Heart left ventricle (tissue), 16 donors: ENCODE results near the gene NFIC. TPM values are rescaled to one million over a fixed set of nuclear protein-coding genes. Genes with fewer than 3 reads are reported as not detected.
"Not testable (repeated sequence)": the region's sequence is repeated elsewhere in the genome, so short reads cannot be mapped to it uniquely, and the experiment has no call there.

Experiments
- ATAC-seq, 4 donors: fragments of 200-7000 bp; cut with Tn5 transposase; one replicate each; pipeline ENCODE4 v1.9.1; 2020 to 2022; ENCODE audit warnings: moderate library complexity in 4 of 4, mild to moderate bottlenecking in 3 of 4, moderate number of reproducible peaks in 1 of 4
- DNase-seq, 5 donors: peaks; one replicate each; pipeline ENCODE4 v3.0.0-alpha.2; 2020
- H3K27ac ChIP-seq, 12 donors: fragments of 200-600 bp; sonication (generic) in 4 of 12; one replicate each; pipeline versions ENCODE4 v1.5.0 to v1.8.0; 2016 to 2022; ENCODE audit warnings: mild to moderate bottlenecking in 2 of 12
- H3K27me3 ChIP-seq, 9 donors: fragments of 200-600 bp; sonication (generic) in 2 of 9; one replicate each; pipeline versions ENCODE4 v1.5.1 to v1.8.0; 2016 to 2022; ENCODE audit warnings: mild to moderate bottlenecking in 3 of 9
- H3K36me3 ChIP-seq, 9 donors: fragments of 200-600 bp; sonication (generic) in 2 of 9; one replicate each; pipeline versions ENCODE4 v1.5.0 to v1.8.0; 2018 to 2022; ENCODE audit warnings: mild to moderate bottlenecking in 2 of 9
- H3K4me1 ChIP-seq, 12 donors: fragments of 200-600 bp; sonication (generic) in 4 of 12; one replicate each; pipeline versions ENCODE4 v1.5.0 to v1.8.0; 2016 to 2022; ENCODE audit warnings: mild to moderate bottlenecking in 3 of 12
- H3K4me3 ChIP-seq, 12 donors: fragments of 200-600 bp; sonication (generic) in 4 of 12; one replicate each; pipeline versions ENCODE4 v1.5.0 to v1.8.0; 2017 to 2022; ENCODE audit warnings: mild to moderate bottlenecking in 9 of 12, moderate library complexity in 4 of 12
- H3K9me3 ChIP-seq, 12 donors: fragments of 200-600 bp; sonication (generic) in 4 of 12; one replicate each; pipeline versions ENCODE4 v1.5.0 to v1.8.0; 2016 to 2022; ENCODE audit warnings: mild to moderate bottlenecking in 1 of 12
- POLR2A ChIP-seq, 2 donors: fragments of 450-650 bp; IDR thresholded peaks; one replicate each; pipeline ENCODE4 v1.6.1; 2017; ENCODE audit warnings: antibody characterized with exemption in 2 of 2, mild to moderate bottlenecking in 2 of 2, moderate library complexity in 2 of 2
- WGBS, 4 donors: extraction: QIAGEN DNeasy Blood & Tissue Kit in 2 of 4; methylation state at CpG; one replicate each; pipeline versions ENCODE4 v1.1.5 to v1.1.7; 2013 to 2018; 5-methylcytosine and 5-hydroxymethylcytosine counted together
- intact Hi-C, 10 donors: fragments of 100-400 bp; cut with DNase I; formaldehyde crosslinking; loops; one replicate each; pipeline versions ENCODE4 v1.11.1 to v1.14.2; 2022
- polyA plus RNA-seq, 2 donors: library from polyadenylated mRNA; stranded (reverse); fragments of 200-250 nt; gene quantifications; one replicate each; pipeline ENCODE4 v1.2.3, GENCODE V29; 2013
- total RNA-seq, 9 donors: library from RNA; depleted of rRNA in 2 of 9; stranded (reverse); fragments of >200 nt in 2 of 9; fragmentation: NEBNext Ultra II Directional in 3 of 9; extraction: Animal tissue kit (Norgen Biotek cat#: 25700) in 3 of 9; gene quantifications; one replicate each; pipeline versions ENCODE4 v1.1.0 to v1.2.4, GENCODE V29; 2016 to 2023
- TF ChIP-seq, protein P1 (sequence below), 12 donors: fragments of 200-600 bp; sonication (generic) in 4 of 12; IDR thresholded peaks; one replicate each; pipeline versions ENCODE4 v1.5.0 to v1.8.0; 2018 to 2022; ENCODE audit warnings: antibody characterized with exemption in 12 of 12, mild to moderate bottlenecking in 5 of 12
- donor health status: ischemic (EF 13 %, LVEDD 7.1; RV severe dilation, severe dysfunction).
- donor health status: healthy with polysubstance abuse.
- donor health status: DM: no; HTN: yes; CAD: no.
- donor health status: DM: no; HTN: no; CAD: no.
- donor health status: ischemic (EF 25% LVEDD 6.9; RV normal size, moderate dysfunction).
- donor health status: ischemic (EF 25% LVEDD 5.7; RV mildly dilated, moderate dysfunction).
- donor health status: healthy.
- donor health status: DM: yes; HTN: yes; CAD: no.
- donor health status: ischemic (EF 35%, LVEDD 5.7; RV mildly dilated, moderate dysfunction).
- donor health status: nonischemic (EF 11% LVEDD 7.7; RV severe dilation, severe dysfunction).
- donor health status: DM: yes; HTN: yes; CAD: no.
- donor health status: PGD.
- donor health status: ischemic (EF 29% LVEDD 5.4; RV normal size, mild dysfunction).
- donor health status: nonischemic (EF 23%, LVEDD 6.1; RV moderate dilation, normal function).

NFIC gene
- total and polyA plus RNA-seq, 11 donors = 107 to 267 (median 159) TPM

- H3K9me3 ChIP-seq = no peaks in the 10 kb centered on the region
- peaks cover 5 to 53% (median 40%) of the 10 kb centered on the region in 12 donors for H3K4me1 ChIP-seq
- no peak overlapping the region for H3K4me3 ChIP-seq
- ATAC-seq (no peak), DNase-seq (no peak)
- TF ChIP-seq, protein P1, sequence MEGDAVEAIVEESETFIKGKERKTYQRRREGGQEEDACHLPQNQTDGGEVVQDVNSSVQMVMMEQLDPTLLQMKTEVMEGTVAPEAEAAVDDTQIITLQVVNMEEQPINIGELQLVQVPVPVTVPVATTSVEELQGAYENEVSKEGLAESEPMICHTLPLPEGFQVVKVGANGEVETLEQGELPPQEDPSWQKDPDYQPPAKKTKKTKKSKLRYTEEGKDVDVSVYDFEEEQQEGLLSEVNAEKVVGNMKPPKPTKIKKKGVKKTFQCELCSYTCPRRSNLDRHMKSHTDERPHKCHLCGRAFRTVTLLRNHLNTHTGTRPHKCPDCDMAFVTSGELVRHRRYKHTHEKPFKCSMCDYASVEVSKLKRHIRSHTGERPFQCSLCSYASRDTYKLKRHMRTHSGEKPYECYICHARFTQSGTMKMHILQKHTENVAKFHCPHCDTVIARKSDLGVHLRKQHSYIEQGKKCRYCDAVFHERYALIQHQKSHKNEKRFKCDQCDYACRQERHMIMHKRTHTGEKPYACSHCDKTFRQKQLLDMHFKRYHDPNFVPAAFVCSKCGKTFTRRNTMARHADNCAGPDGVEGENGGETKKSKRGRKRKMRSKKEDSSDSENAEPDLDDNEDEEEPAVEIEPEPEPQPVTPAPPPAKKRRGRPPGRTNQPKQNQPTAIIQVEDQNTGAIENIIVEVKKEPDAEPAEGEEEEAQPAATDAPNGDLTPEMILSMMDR (IDR thresholded peaks at IDR 0.05) = no peak
- no peak for TF ChIP-seq POLR2A (IDR thresholded peaks at IDR 0.05)
- H3K27me3 ChIP-seq = no peaks in the 10 kb centered on the region
- H3K36me3 ChIP-seq = peaks cover 0 to 31% (median 6%) of the 10 kb centered on the region in 9 donors
- H3K27ac ChIP-seq = peak overlapping the region in 3 of 12 donors; percentile 33 to 94 (median 90)
- 90 to 92% (median 91%) methylated on average over 9 of the region's 9 CpGs for WGBS, 4 donors
- intact Hi-C loops = loop anchor here in 8 of 10 donors (2.0 to 5.0 kb wide), 6 partner anchors 41 to 99 kb away; no protein-coding TSS in a partner anchor
These were observed 60.0 kb downstream of the NFIC start for GRCh38 chr19:3426433-3426832.

GRCh38 chr19:3430366-3430680 lies 63.9 kb downstream of the NFIC start:
- DNase-seq, H3K27me3 ChIP-seq, ATAC-seq, H3K9me3 ChIP-seq, H3K4me3 ChIP-seq: not testable (repeated sequence)
- H3K4me1 ChIP-seq = peaks cover 7 to 61% (median 41%) of the 10 kb centered on the region in 12 donors
- H3K36me3 ChIP-seq = peaks cover 0 to 47% (median 26%) of the 10 kb centered on the region in 9 donors
- 68 to 76% (median 74%) methylated on average over 5 of the region's 5 CpGs for WGBS, 4 donors
- intact Hi-C loops = loop anchor here in 6 of 10 donors (5.0 kb wide), 5 partner anchors 37 to 103 kb away; no protein-coding TSS in a partner anchor
- H3K27ac ChIP-seq = peak overlapping the region; percentile 39 to 94 (median 84)

DNA sequence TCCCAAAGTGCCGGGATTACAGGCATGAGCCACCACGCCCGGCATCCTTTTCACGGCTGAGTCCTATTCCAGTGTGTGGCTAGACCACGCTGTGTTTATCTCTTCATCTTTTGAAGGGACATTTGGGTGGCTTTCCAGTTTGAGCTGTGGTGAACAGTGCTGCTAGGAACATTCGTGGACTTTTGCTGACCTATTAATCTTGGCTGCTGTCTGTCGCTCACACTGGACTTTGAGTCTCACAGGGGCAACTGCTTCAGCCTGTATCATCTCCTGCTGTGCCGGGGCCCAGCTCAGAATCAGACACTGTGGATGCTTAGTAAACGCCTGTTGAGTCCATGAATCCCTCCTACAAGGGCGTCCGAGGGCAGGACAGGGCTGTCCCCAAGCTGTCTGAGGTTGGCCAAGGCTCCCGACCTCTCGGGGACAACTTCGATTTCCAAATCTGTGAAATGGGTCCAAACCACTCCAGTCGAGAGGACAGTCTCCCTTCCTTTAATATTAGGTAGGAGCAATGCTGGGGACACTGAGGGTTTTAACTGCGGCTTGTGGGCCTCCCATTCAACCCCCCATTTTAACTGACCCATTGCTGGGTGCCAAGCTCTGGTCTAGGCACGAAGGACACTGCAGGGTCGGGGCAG lies 65.5 kb downstream of the NFIC start:
- H3K4me3 ChIP-seq = no peak overlapping the region
- intact Hi-C loops = loop anchor here in 6 of 10 donors (5.0 kb wide), 5 partner anchors 35 to 105 kb away; no protein-coding TSS in a partner anchor
- ATAC-seq = no peak
- H3K27me3 ChIP-seq = no peaks in the 10 kb centered on the region
- WGBS, 4 donors = 90 to 95% (median 92%) methylated on average over 16 to 18 of the region's 18 CpGs
- H3K4me1 ChIP-seq = peaks cover 7 to 67% (median 45%) of the 10 kb centered on the region in 12 donors
- no peaks in the 10 kb centered on the region for H3K9me3 ChIP-seq
- peaks cover 0 to 46% (median 35%) of the 10 kb centered on the region in 9 donors for H3K36me3 ChIP-seq
- no peak for DNase-seq
- TF ChIP-seq, protein P1 (IDR thresholded peaks at IDR 0.05) = no peak
- no peak for TF ChIP-seq POLR2A (IDR thresholded peaks at IDR 0.05)
- peak overlapping the region in 7 of 12 donors; percentile 7 to 96 (median 89) for H3K27ac ChIP-seq

DNA sequence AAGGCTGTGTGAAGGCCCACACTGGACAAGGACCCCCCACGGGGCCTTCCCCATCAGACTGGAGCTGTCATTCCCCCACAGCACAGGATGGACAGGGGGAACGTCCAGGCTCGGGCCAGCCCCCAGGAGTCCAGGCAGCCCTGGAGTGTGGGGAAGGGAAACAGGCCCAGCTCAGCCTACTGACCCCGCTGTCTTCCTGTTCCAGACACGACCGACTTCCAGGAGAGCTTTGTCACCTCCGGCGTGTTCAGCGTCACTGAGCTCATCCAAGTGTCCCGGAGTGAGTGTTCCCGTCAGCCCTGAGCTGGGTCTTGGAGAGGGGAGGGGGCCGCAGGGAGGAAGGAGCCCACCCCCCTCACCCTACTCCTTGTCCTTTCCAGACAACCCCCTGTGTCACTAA lies 66.9 kb downstream of the NFIC start:
- WGBS, 4 donors = 57 to 84% (median 65%) methylated on average over 7 to 12 of the region's 12 CpGs
- no peak for TF ChIP-seq POLR2A (IDR thresholded peaks at IDR 0.05)
- TF ChIP-seq, protein P1 (IDR thresholded peaks at IDR 0.05) = no peak
- Histone ChIP-seq H3K9me3 (no peaks in the 10 kb centered on the region), H3K27me3 (no peaks in the 10 kb centered on the region), H3K27ac (peak overlapping the region; percentile 3 to 96 (median 87)), H3K36me3 (peaks cover 0 to 58% (median 43%) of the 10 kb centered on the region in 9 donors), H3K4me1 (peaks cover 7 to 55% (median 37%) of the 10 kb centered on the region in 12 donors), H3K4me3 (no peak overlapping the region)
- DNase-seq (no peak), ATAC-seq (no peak)
- intact Hi-C loops = loop anchor here in 6 of 10 donors (5.0 kb wide), 5 partner anchors 34 to 106 kb away; no protein-coding TSS in a partner anchor
